ENCODE data around the gene CFAP77. TPM values are rescaled to one million over a fixed set of nuclear protein-coding genes. Genes with fewer than 3 reads are reported as not detected.

The CFAP77 gene
- total RNA-seq, 6 donors from 2014 or later: 0.78 to 16.7 (median 2.7) TPM; not detected in 1

DNA sequence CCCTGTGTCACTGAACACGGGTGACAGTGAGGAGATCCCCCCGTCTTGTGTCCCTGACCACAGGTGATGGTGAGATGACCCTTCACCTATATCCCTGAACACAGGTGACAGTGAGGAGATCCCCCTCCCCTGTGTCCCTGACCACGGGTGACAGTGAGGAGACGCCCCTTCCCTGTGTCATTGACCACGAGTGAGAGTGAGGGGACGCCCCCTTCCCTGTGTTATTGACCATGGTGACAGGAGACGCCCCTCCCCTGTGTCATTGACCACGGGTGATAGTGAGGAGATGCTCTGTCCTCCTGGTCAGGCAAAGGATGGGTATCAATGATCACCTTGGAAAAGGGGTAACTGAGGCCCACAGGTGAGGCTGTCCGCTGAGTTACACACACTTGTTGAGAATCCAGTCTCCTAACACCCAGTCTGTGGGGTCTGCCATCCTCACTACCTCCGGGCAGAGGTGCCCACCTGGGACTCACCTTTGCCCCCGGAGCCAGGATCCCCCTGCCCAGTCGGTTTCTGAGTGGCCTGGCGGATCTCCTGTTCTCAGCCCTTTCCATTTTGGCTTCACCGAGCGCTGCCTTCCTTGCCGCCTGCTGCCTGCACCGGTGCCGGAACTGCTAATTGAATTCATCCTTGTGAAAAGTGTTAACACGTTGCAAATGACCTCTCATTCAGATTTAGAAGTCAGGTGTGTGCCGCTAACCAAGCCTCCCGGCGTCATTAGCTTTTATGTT, 104.2 kb downstream of the CFAP77 start:
- no peaks in the 10 kb centered on the region for H3K4me1 ChIP-seq
- no peaks in the 10 kb centered on the region for H3K36me3 ChIP-seq
- no peaks in the 10 kb centered on the region for H3K27me3 ChIP-seq
- WGBS, 2 donors: 61 to 63% methylated on average over 17 to 22 of the region's 22 CpGs
- no peak overlapping the region for H3K27ac ChIP-seq
- ATAC-seq (ENCODE audit: low FRiP score in 2 of 2): no peak
- no peaks in the 10 kb centered on the region for H3K9me3 ChIP-seq
- DNase-seq: no peak
- no peak overlapping the region for H3K4me3 ChIP-seq
- TF ChIP-seq POLR2A (IDR thresholded peaks at IDR 0.05) (no peak), CTCF (IDR thresholded peaks at IDR 0.05) (no peak), POLR2AphosphoS5 (IDR thresholded peaks at IDR 0.05) (no peak), EP300 (IDR thresholded peaks at IDR 0.05) (no peak)

DNA sequence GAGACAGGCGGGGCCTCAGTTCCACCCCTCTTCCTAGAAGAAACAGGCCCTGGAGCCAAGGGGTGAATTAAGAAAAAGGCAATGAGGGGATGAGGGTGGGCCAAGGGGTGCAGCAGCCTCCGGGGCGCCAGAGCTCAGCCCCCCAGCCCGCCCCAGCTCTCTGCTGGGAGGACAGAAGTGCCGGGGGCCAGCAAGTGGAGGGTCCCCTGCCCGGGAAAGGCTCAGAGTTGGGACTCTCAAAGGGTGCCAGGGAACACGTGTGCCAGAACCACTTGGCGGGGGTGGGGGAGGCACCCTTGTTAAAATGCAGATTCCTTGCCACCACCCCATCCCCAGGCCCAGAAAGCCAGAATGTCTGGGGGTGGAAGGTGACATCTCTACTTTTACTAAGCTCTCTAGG, 104.8 kb downstream of the CFAP77 start:
- no peak for TF ChIP-seq CTCF (IDR thresholded peaks at IDR 0.05)
- TF ChIP-seq POLR2A (IDR thresholded peaks at IDR 0.05): no peak
- no peak for TF ChIP-seq EP300 (IDR thresholded peaks at IDR 0.05)
- no peak for TF ChIP-seq POLR2AphosphoS5 (IDR thresholded peaks at IDR 0.05)
- Histone ChIP-seq H3K27me3 (no peaks in the 10 kb centered on the region), H3K4me1 (no peaks in the 10 kb centered on the region), H3K4me3 (no peak overlapping the region), H3K27ac (no peak overlapping the region), H3K36me3 (no peaks in the 10 kb centered on the region), H3K9me3 (no peaks in the 10 kb centered on the region)
- WGBS, 2 donors: 51 to 57% methylated on average over 7 to 8 of the region's 8 CpGs
- DNase-seq (no peak), ATAC-seq (ENCODE audit: low FRiP score in 2 of 2) (no peak)

- Histone ChIP-seq H3K9me3 (no peaks in the 10 kb centered on the region), H3K36me3 (no peaks in the 10 kb centered on the region), H3K4me1 (no peaks in the 10 kb centered on the region), H3K27me3 (no peaks in the 10 kb centered on the region), H3K27ac (no peak overlapping the region), H3K4me3 (no peak overlapping the region)
- no peak for ATAC-seq (ENCODE audit: low FRiP score in 2 of 2)
- TF ChIP-seq POLR2A (IDR thresholded peaks at IDR 0.05) (no peak), POLR2AphosphoS5 (IDR thresholded peaks at IDR 0.05) (no peak), CTCF (IDR thresholded peaks at IDR 0.05) (no peak), EP300 (IDR thresholded peaks at IDR 0.05) (no peak)
- WGBS, 2 donors: 57 to 67% methylated on average over 6 of the region's 6 CpGs
- no peak for DNase-seq
Measured at GRCh38 chr9:132516301-132516700, 106.3 kb downstream of the CFAP77 start.

- H3K27ac ChIP-seq: no peak overlapping the region
- TF ChIP-seq POLR2AphosphoS5 (IDR thresholded peaks at IDR 0.05): no peak
- TF ChIP-seq EP300 (IDR thresholded peaks at IDR 0.05): no peak
- no peak for TF ChIP-seq CTCF (IDR thresholded peaks at IDR 0.05)
- TF ChIP-seq POLR2A (IDR thresholded peaks at IDR 0.05): no peak
- WGBS, 2 donors: 50 to 55% methylated on average over 8 to 18 of the region's 18 CpGs
- peak in 1 of 2 donors; percentile 46 for DNase-seq
- H3K27me3 ChIP-seq: no peaks in the 10 kb centered on the region
- no peaks in the 10 kb centered on the region for H3K36me3 ChIP-seq
- no peak overlapping the region for H3K4me3 ChIP-seq
- no peaks in the 10 kb centered on the region for H3K4me1 ChIP-seq
- ATAC-seq (ENCODE audit: low FRiP score in 2 of 2): no peak
- H3K9me3 ChIP-seq: no peaks in the 10 kb centered on the region
Measured at GRCh38 chr9:132516911-132517310, 106.9 kb downstream of the CFAP77 start.
